Stimulated activated CD4-positive, alpha-beta T cell treated with anti-CD3 and anti-CD28 coated beads, TNF-alpha, amount 100 ng/mL, for 4 hours (primary cell): ENCODE data around the gene MRPS30.
"Not testable (repeated sequence)": the region's sequence is repeated elsewhere in the genome, so short reads cannot be mapped to it uniquely, and the experiment has no call there.

Experiments used
- DNase-seq, 3 experiments: peaks; one replicate each; pipeline ENCODE4 v3.0.0-alpha.2; 2020; ENCODE audit warnings: low read depth in 3 of 3

Gene MRPS30

GRCh38 chr5:44814761-44815160 lies 6.0 kb downstream of the MRPS30 start:
- no peak for DNase-seq

GRCh38 chr5:44821164-44821563 lies 12.4 kb downstream of the MRPS30 start:
- DNase-seq = no peak

GRCh38 chr5:44824662-44825061 lies 15.9 kb downstream of the MRPS30 start:
- DNase-seq = not testable (repeated sequence)

- DNase-seq = no peak
Measured at GRCh38 chr5:44827681-44828080, 18.9 kb downstream of the MRPS30 start.

GRCh38 chr5:44828719-44829118 lies 20.0 kb downstream of the MRPS30 start:
- DNase-seq = no peak

GRCh38 chr5:44830951-44831350 lies 22.2 kb downstream of the MRPS30 start:
- DNase-seq = no peak

GRCh38 chr5:44833249-44833648 lies 24.5 kb downstream of the MRPS30 start:
- no peak for DNase-seq

GRCh38 chr5:44835693-44836092 lies 26.9 kb downstream of the MRPS30 start:
- DNase-seq = no peak

GRCh38 chr5:44839018-44839681 lies 30.4 kb downstream of the MRPS30 start:
- DNase-seq = no peak

- DNase-seq = no peak
Measured at GRCh38 chr5:44842496-44843282, 33.9 kb downstream of the MRPS30 start.

GRCh38 chr5:44844744-44845143 lies 36.0 kb downstream of the MRPS30 start:
- no peak for DNase-seq

- DNase-seq = no peak
Measured at GRCh38 chr5:44845777-44846176, 37.0 kb downstream of the MRPS30 start.

- no peak for DNase-seq
Measured at GRCh38 chr5:44847206-44847852, 38.6 kb downstream of the MRPS30 start.

GRCh38 chr5:44860267-44860666 lies 51.5 kb downstream of the MRPS30 start:
- DNase-seq = no peak

- no peak for DNase-seq
Measured at GRCh38 chr5:44862808-44863207, 54.1 kb downstream of the MRPS30 start.
